Astrocyte of the cerebellum (primary cell): ENCODE results near the gene UNC79.
"Not testable (repeated sequence)": the region's sequence is repeated elsewhere in the genome, so short reads cannot be mapped to it uniquely, and the experiment has no call there.

Source experiments
- DNase-seq: peaks from one replicate; pipeline ENCODE4 v3.0.0-alpha.2; 2011; ENCODE audit warnings: low read depth
- H3K4me3 ChIP-seq: 2 replicates; pipeline ENCODE4 v1.5.1; 2011; ENCODE audit warnings: mild to moderate bottlenecking, low read depth, low read length, moderate library complexity
- in situ Hi-C: cut with HindIII; loops from 2 replicates; pipeline ENCODE4 v1.10.0; 2017; ENCODE audit warnings: low sequenced_read_pairs
- TF ChIP-seq, protein P1 (sequence below): IDR thresholded peaks from 2 replicates; pipeline ENCODE4 v1.5.1; 2012; ENCODE audit warnings: low read length, low read depth, moderate library complexity, mild to moderate bottlenecking; ENCODE audit errors: missing control alignments

The UNC79 gene

DNA sequence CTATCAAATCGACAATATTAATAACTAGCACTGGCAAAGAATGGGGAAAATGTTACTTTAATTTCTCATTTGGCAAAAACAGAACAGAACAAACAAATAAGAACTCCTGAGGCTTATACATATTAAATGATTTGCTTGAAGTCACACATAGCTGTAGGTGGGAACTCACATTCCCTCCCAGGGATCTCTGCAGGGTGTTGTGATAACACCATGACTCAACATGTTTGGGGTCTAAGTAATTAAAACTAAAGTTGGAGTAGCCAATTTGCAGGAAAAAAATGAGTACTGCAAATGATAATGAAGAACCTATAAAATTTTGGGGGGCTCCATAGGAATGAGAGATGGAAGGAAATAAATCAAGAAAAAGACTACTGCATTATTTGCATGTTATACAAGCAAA, 27.5 kb downstream of the UNC79 start:
- no peak for DNase-seq
- H3K4me3 ChIP-seq, result no peak overlapping the region
- in situ Hi-C loops, result no loop called here
- TF ChIP-seq, protein P1, sequence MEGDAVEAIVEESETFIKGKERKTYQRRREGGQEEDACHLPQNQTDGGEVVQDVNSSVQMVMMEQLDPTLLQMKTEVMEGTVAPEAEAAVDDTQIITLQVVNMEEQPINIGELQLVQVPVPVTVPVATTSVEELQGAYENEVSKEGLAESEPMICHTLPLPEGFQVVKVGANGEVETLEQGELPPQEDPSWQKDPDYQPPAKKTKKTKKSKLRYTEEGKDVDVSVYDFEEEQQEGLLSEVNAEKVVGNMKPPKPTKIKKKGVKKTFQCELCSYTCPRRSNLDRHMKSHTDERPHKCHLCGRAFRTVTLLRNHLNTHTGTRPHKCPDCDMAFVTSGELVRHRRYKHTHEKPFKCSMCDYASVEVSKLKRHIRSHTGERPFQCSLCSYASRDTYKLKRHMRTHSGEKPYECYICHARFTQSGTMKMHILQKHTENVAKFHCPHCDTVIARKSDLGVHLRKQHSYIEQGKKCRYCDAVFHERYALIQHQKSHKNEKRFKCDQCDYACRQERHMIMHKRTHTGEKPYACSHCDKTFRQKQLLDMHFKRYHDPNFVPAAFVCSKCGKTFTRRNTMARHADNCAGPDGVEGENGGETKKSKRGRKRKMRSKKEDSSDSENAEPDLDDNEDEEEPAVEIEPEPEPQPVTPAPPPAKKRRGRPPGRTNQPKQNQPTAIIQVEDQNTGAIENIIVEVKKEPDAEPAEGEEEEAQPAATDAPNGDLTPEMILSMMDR, result no peak

DNA sequence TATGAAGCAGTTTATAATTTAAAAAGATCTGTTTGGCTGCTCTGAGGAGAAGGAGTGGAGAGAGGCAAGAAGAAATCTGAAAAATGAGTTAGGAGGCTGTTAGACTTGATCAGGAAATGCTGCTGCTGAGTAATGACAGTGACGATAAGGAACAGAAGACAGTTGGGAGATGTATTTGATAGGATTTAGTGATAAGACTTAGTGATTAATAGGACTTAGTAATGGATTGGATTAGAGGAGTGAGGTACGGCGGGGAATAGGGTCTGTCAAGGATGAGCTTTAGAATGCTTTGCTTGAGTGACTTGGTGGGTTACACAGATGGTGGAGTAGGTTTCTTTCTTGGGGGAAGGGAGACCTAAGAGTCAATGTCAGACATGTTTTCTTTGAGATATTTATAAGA, 31.7 kb downstream of the UNC79 start:
- no peak for DNase-seq
- H3K4me3 ChIP-seq, result no peak overlapping the region
- in situ Hi-C loops, result no loop called here
- TF ChIP-seq, protein P1, result no peak

- no peak for DNase-seq
- in situ Hi-C loops, result no loop called here
- H3K4me3 ChIP-seq, result no peak overlapping the region
- TF ChIP-seq, protein P1, result no peak
Observed at GRCh38 chr14:93464271-93464670, 33.5 kb downstream of the UNC79 start.

DNA sequence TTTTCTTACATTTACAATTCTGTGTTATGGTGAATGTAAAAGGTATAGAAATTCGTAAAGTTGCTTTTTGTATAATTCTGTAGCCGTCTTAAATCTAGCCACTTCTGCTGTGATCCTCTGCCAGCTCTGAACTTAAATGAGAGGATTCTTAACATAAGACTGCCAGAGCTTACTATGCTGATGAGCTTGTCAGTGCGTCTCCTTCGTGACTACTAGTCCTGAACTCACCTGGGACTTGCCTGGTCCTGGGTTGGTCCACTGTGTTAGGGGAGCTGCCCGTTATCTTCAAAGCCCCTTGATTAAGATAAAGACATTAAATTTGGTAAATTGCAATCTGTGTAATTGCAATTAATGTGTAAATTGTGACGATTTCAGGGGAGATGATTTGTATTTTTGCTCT, 44.7 kb downstream of the UNC79 start:
- no peak for DNase-seq
- H3K4me3 ChIP-seq, result no peak overlapping the region
- TF ChIP-seq, protein P1, result no peak
- in situ Hi-C loops, result no loop called here

GRCh38 chr14:93476305-93476704, 45.6 kb downstream of the UNC79 start:
- TF ChIP-seq, protein P1, result no peak
- in situ Hi-C loops, result no loop called here
- no peak overlapping the region for H3K4me3 ChIP-seq
- no peak for DNase-seq

DNA sequence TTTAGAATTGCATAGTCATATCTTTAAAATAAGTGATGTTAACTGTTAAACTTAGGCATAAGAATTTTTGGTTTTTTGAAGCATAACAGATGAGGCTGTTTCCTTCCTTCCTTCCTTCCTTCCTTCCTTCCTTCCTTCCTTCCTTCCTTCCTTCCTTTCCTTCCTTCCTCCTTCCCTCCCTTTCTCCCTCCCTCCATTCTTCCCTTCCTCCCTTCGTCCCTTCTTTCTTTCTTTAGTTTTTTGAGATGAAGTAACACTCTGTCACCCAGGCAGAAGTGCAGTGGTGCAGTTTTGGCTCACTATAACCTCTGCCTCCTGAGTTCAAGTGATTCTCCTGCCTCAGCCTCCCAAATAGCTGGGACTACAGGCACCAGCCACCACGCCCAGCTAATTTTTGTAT, 48.3 kb downstream of the UNC79 start:
- in situ Hi-C loops, DNase-seq, H3K4me3 ChIP-seq: not testable (repeated sequence)

DNA sequence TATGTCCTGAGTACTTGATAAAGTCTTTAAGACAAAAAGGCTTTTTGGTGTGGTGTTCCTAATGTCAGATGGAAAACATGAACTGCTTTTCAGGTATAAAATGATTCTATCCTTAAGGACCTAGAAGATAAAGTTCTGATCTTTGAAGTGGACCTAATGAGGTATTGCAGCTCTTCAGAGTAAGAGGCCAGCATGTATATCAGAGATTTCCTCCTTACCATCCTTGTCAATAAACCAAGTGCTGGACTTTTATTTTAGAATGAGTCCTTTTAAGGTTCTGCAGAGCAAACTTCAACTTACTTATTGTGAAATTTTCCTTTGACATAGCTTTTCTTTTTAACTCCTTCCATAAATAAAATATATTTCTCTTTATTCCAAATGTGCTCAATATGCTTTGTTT, 50.1 kb downstream of the UNC79 start:
- TF ChIP-seq, protein P1, result no peak
- in situ Hi-C loops, result no loop called here
- H3K4me3 ChIP-seq, result no peak overlapping the region
- no peak for DNase-seq
